GM12878 (cell line): Measurements from ENCODE around the gene ZNG1B. TPM values are rescaled to one million over a fixed set of nuclear protein-coding genes. Genes with fewer than 3 reads are reported as not detected.
"Not testable (repeated sequence)": the region's sequence is repeated elsewhere in the genome, so short reads cannot be mapped to it uniquely, and the experiment has no call there.

Experiments used
- ATAC-seq: fragments of 200-7000 bp; cut with Tn5 transposase; 3 replicates; pipeline ENCODE4 v1.9.1; 2020; ENCODE audit warnings: mild to moderate bottlenecking, moderate library complexity
- BruUV-seq: library from RNA; stranded (reverse); fragments of 400-500 nt; replicated peaks from 2 replicates; lab custom pipeline; 2021; lab: Mats Ljungman, UMichigan
- CTCF ChIA-PET: fragments of 300-600 bp; sonication (Branson Sonifier 250); formaldehyde crosslinking; extraction: SDS; loops from one replicate; lab custom pipeline; 2021; ENCODE audit warnings: inconsistent platforms; lab: Yijun Ruan, JAX
- POLR2A ChIA-PET: fragments of 350-600 bp; formaldehyde crosslinking; extraction: SDS; loops from one replicate; lab custom pipeline; 2021; ENCODE audit warnings: inconsistent platforms; lab: Charles Lee
- RAD21 ChIA-PET: fragments of 300-600 bp; sonication (Branson Sonifier 250); formaldehyde crosslinking; loops from one replicate; lab custom pipeline; 2023; ENCODE audit warnings: antibody characterized with exemption; ENCODE audit not compliant: unreplicated experiment; lab: Charles Lee
- SMC1A ChIA-PET: fragments of 300-600 bp; sonication (Branson Sonifier 250); formaldehyde crosslinking; loops from one replicate; lab custom pipeline; 2023; ENCODE audit not compliant: unreplicated experiment, uncharacterized antibody; lab: Charles Lee
- DNase-seq: peaks from one replicate; pipeline ENCODE4 v3.0.0-alpha.2; 2011; ENCODE audit warnings: low read depth, low spot score
- FAIRE-seq: peaks from 3 replicates; lab custom pipeline; 2011; peaks lifted over from hg19 to GRCh38; lab: Jason Lieb, UNC
- H2AFZ ChIP-seq: 2 replicates; pipeline ENCODE4 v1.6.0; 2011; ENCODE audit warnings: low read depth, low read length, control low read depth; ENCODE audit not compliant: control insufficient read depth
- H3K27ac ChIP-seq: 2 replicates; pipeline ENCODE4 v1.5.1; 2011; ENCODE audit warnings: control low read depth; ENCODE audit not compliant: control insufficient read depth, insufficient read depth
- H3K27me3 ChIP-seq, 2 experiments: replicated peaks in 1 of 2; 2 replicates each; pipeline versions ENCODE4 v1.6.0 to v1.6.1; 2011; ENCODE audit warnings: low read length in 1 of 2; ENCODE audit not compliant: control insufficient read depth in 2 of 2, insufficient read depth in 2 of 2
- H3K36me3 ChIP-seq, 2 experiments: 2 replicates each; pipeline ENCODE4 v1.5.1; 2011; ENCODE audit warnings: low read length in 1 of 2; ENCODE audit not compliant: control insufficient read depth in 2 of 2, insufficient read depth in 2 of 2
- H3K4me1 ChIP-seq: 2 replicates; pipeline ENCODE4 v1.6.1; 2011; ENCODE audit warnings: mild to moderate bottlenecking, low read length, moderate library complexity, mixed read lengths; ENCODE audit not compliant: control insufficient read depth, insufficient read depth
- H3K4me2 ChIP-seq: 2 replicates; pipeline ENCODE4 v1.6.0; 2011; ENCODE audit warnings: control low read depth; ENCODE audit not compliant: control insufficient read depth, insufficient read depth
- H3K4me3 ChIP-seq: fragments of 200-600 bp; sonication (generic); 2 replicates; pipeline ENCODE4 v1.5.1; 2016
- H3K79me2 ChIP-seq: 2 replicates; pipeline ENCODE4 v1.6.0; 2011; ENCODE audit warnings: low read length; ENCODE audit not compliant: control insufficient read depth, insufficient read depth
- H3K9ac ChIP-seq: 2 replicates; pipeline ENCODE4 v1.8.0; 2011; ENCODE audit warnings: low read length, control low read depth, mixed read lengths; ENCODE audit not compliant: control insufficient read depth, insufficient read depth
- H3K9me3 ChIP-seq: replicated peaks from 3 replicates; pipeline ENCODE4 v1.5.1; 2011; ENCODE audit warnings: mild to moderate bottlenecking, low read length; ENCODE audit not compliant: control insufficient read depth, insufficient read depth
- H4K20me1 ChIP-seq: 2 replicates; pipeline ENCODE4 v1.6.0; 2011; ENCODE audit not compliant: control insufficient read depth, insufficient read depth
- CHD2 ChIP-seq: IDR thresholded peaks from 2 replicates; pipeline ENCODE4 v1.6.1; 2011; ENCODE audit warnings: low read depth, low read length, improper control_type of control experiment, borderline replicate concordance
- CTCF ChIP-seq, 3 experiments: IDR thresholded peaks in 2 of 3; conservative IDR thresholded peaks in 1 of 3; 2 replicates each; pipeline ENCODE4 v1.5.1; 2011; ENCODE audit warnings: low read depth in 3 of 3, low read length in 3 of 3, mild to moderate bottlenecking in 3 of 3, control low read depth in 2 of 3, moderate library complexity in 2 of 3, inconsistent platforms in 1 of 3, mixed read lengths in 1 of 3; ENCODE audit not compliant: control insufficient read depth in 2 of 3, insufficient read depth in 1 of 3; ENCODE audit errors: extremely low read depth in 1 of 3
- ESRRA ChIP-seq: IDR thresholded peaks from 2 replicates; pipeline ENCODE4 v1.6.1; 2012; ENCODE audit warnings: mild to moderate bottlenecking, low read length, improper control_type of control experiment
- MXI1 ChIP-seq: fragments of 150-350 bp; IDR thresholded peaks from 2 replicates; pipeline ENCODE4 v1.6.1; 2011; ENCODE audit warnings: low read depth, mild to moderate bottlenecking, inconsistent platforms, low read length, improper control_type of control experiment
- TCF3 ChIP-seq: IDR thresholded peaks from 2 replicates; pipeline ENCODE4 v1.6.1; 2012; ENCODE audit warnings: low read depth, mild to moderate bottlenecking, low read length, borderline replicate concordance; ENCODE audit not compliant: insufficient read depth
- YBX1 ChIP-seq: fragments of 450-650 bp; IDR thresholded peaks from 2 replicates; pipeline ENCODE4 v1.6.1; 2016; ENCODE audit warnings: antibody characterized with exemption
- WGBS: methylation state at CpG from one replicate; pipeline ENCODE4 v1.1.6; 2016; ENCODE audit warnings: low lambda C conversion rate; ENCODE audit not compliant: insufficient replicate concordance, insufficient coverage; ENCODE audit errors: missing lambda C conversion rate; 5-methylcytosine and 5-hydroxymethylcytosine counted together
- in situ Hi-C: fragments of 300-500 bp; cut with MboI; formaldehyde crosslinking; loops from 9 replicates; pipeline ENCODE4 v1.14.3; 2018; ENCODE audit warnings: mixed read lengths
- intact Hi-C: fragments of 100-400 bp; cut with micrococcal nuclease; formaldehyde crosslinking; loops from one replicate; pipeline ENCODE4 v1.14.2; 2022; ENCODE audit not compliant: unreplicated experiment
- polyA plus RNA-seq, 11 experiments: library from polyadenylated mRNA; depleted of rRNA in 4 of 11; unstranded in 6 of 11; stranded (reverse) in 5 of 11; fragments of >200 nt; fragmentation: Nextera tagmentation in 4 of 11; fragmentation: Illumina TruSeq in 1 of 11; extraction: Ambion mirVana in 4 of 11; extraction: Trizol in 1 of 11; gene quantifications; 1 replicate in 1 of 11; 2 replicates in 10 of 11; pipeline versions ENCODE4 v1.2.1 to v1.2.3, GENCODE V29; 2011 to 2016; ENCODE audit warnings: inconsistent platforms in 2 of 11, missing spikeins in 2 of 11, low read depth in 1 of 11
- total RNA-seq, 4 experiments: library from RNA; depleted of rRNA in 3 of 4; stranded (reverse); fragments of >200 nt in 3 of 4; fragmentation: Illumina TruSeq in 1 of 4; extraction: Trizol in 1 of 4; gene quantifications; 2 replicates each; pipeline versions ENCODE4 v1.2.1 to v1.2.3, GENCODE V29; 2013 to 2021
- TF ChIP-seq, protein P1 (sequence below): fragments of 450-650 bp; formaldehyde crosslinking; IDR thresholded peaks from 2 replicates; pipeline ENCODE4 v1.5.0; 2022; ENCODE audit warnings: mild to moderate bottlenecking, missing genetic modification characterization

ZNG1B gene
- total and polyA plus RNA-seq, 10 of the 15 experiments (the other 5 are each of a cell fraction or from before 2014, with no cell fraction given), result 42.9 to 140 (median 61.4) TPM

DNA sequence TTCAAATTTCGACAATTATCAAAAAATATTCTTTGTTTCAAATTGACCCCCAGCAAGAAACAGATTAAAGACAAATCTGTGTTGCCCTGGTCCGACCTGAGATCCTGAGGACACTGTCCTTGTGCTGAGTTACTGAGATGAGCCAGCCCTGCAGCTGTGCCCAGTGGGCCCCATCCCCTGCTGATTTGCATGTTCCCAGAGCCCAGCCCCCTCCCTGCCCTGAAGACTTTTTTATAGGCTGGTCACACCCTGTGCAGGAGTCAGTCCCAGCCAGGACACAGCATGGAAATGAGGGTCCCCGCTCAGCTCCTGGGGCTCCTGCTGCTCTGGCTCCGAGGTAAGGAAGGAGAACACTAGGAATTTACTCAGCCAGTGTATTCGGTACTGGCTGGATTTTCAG, 31.4 kb upstream of the ZNG1B start (continued):
- TF ChIP-seq, protein P1, sequence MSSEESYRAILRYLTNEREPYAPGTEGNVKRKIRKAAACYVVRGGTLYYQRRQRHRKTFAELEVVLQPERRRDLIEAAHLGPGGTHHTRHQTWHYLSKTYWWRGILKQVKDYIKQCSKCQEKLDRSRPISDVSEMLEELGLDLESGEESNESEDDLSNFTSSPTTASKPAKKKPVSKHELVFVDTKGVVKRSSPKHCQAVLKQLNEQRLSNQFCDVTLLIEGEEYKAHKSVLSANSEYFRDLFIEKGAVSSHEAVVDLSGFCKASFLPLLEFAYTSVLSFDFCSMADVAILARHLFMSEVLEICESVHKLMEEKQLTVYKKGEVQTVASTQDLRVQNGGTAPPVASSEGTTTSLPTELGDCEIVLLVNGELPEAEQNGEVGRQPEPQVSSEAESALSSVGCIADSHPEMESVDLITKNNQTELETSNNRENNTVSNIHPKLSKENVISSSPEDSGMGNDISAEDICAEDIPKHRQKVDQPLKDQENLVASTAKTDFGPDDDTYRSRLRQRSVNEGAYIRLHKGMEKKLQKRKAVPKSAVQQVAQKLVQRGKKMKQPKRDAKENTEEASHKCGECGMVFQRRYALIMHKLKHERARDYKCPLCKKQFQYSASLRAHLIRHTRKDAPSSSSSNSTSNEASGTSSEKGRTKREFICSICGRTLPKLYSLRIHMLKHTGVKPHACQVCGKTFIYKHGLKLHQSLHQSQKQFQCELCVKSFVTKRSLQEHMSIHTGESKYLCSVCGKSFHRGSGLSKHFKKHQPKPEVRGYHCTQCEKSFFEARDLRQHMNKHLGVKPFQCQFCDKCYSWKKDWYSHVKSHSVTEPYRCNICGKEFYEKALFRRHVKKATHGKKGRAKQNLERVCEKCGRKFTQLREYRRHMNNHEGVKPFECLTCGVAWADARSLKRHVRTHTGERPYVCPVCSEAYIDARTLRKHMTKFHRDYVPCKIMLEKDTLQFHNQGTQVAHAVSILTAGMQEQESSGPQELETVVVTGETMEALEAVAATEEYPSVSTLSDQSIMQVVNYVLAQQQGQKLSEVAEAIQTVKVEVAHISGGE (CRISPR knock-in tag), result no peak
- no peak for TF ChIP-seq ESRRA
- TF ChIP-seq YBX1, result no peak
- TF ChIP-seq MXI1, result no peak
- no peak for TF ChIP-seq CHD2
- TF ChIP-seq, all 136 proteins: peak for 0

DNA sequence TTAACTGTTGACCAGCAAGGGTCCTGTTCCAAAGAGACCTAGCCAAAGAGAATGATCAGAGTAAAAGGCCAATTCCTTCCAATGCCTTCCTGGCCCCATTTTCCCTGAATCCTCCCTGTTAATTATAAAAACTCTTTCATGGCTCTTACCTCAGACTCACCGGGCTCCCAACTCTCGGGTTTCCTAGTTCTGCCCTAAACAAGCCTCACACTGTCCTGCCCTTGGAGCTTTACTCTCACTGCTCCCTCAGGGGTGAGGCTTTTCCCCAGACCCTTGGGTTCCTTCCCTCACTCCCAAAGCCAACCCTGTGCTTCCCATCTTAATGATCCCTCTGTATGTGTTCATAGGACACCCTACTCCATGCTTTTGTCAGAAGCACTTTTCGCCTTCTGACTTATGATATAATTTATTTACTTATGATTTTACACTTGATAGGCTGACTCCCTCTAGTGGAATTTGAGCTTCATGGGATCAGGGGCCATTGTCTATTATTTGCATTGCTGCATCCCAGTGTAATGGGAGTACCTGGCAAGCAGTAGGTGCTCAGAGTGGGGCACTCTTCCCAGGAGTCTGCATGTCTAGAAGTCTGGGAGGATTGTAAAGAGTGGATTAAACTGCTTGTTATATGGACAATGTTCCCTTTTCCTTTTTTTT, 29.9 kb upstream of the ZNG1B start:
- no peaks in the 10 kb centered on the region for H4K20me1 ChIP-seq
- H3K4me3 ChIP-seq, result no peak overlapping the region
- no peak overlapping the region for H3K9ac ChIP-seq
- SMC1A ChIA-PET, result interaction anchor here (1.2 kb wide), 1 partner anchor 17 kb away, joined by 4 read pairs; no protein-coding TSS in a partner anchor
- no TSS peak for BruUV-seq
- H3K79me2 ChIP-seq, result no peaks in the 10 kb centered on the region
- H3K36me3 ChIP-seq, result no peaks in the 10 kb centered on the region
- TF ChIP-seq TCF3 (no peak), CTCF (IDR thresholded peaks at IDR 0.05 in 2 of 3, conservative IDR thresholded peaks at IDR 0.05 in 1 of 3; ENCODE audit: control insufficient read depth in 2 of 3, extremely low read depth in 1 of 3, insufficient read depth in 1 of 3, low read depth in 3 of 3, low read length in 3 of 3) (peak in 1 of 3 experiments; percentile 9; a peak in 1 of 6 replicates)
- TF ChIP-seq, all 136 proteins: peak for 1
- Histone ChIP-seq H3K4me1 (peaks cover 7% of the 10 kb centered on the region; the same call in 1 of the 2 replicates), H2AFZ (no peak overlapping the region), H3K27me3 (no peaks in the 10 kb centered on the region; a peak in 2 of 4 replicates), H3K4me2 (no peak overlapping the region), H3K27ac (no peak overlapping the region), H3K9me3 (no peaks in the 10 kb centered on the region)
- ATAC-seq (no peak), DNase-seq (no peak), FAIRE-seq (no peak)
- CTCF ChIA-PET, result interaction anchor here (1.2 kb wide), 1 partner anchor 306 kb away, joined by 3 read pairs; no protein-coding TSS in a partner anchor
- WGBS, result 87% methylated on average over 3 of the region's 3 CpGs
- intact Hi-C loops (no loop called here), in situ Hi-C loops (no loop called here)
- POLR2A ChIA-PET, result no interaction called here
- RAD21 ChIA-PET, result no interaction called here

GRCh38 chr2:113411725-113412352, 25.7 kb upstream of the ZNG1B start:
- DNase-seq, H3K4me1 ChIP-seq, SMC1A ChIA-PET, H3K27ac ChIP-seq, CTCF ChIA-PET, H3K4me2 ChIP-seq, H3K9me3 ChIP-seq, intact Hi-C loops, H2AFZ ChIP-seq, FAIRE-seq, H4K20me1 ChIP-seq, in situ Hi-C loops, H3K79me2 ChIP-seq, H3K9ac ChIP-seq, H3K27me3 ChIP-seq, H3K36me3 ChIP-seq, POLR2A ChIA-PET, H3K4me3 ChIP-seq, BruUV-seq, RAD21 ChIA-PET, ATAC-seq: not testable (repeated sequence)
- 50% methylated on average over 1 of the region's 3 CpGs for WGBS
